ENCODE results near the gene LCN15. TPM values are rescaled to one million over a fixed set of nuclear protein-coding genes. Genes with fewer than 3 reads are reported as not detected.
A peak's percentile ranks its signal among the peaks of the same experiment; 100 is the strongest.
"Not testable (repeated sequence)": the region's sequence is repeated elsewhere in the genome, so short reads cannot be mapped to it uniquely, and the experiment has no call there.

Gene LCN15
- total RNA-seq, 2 experiments from 2014 or later = not detected

DNA sequence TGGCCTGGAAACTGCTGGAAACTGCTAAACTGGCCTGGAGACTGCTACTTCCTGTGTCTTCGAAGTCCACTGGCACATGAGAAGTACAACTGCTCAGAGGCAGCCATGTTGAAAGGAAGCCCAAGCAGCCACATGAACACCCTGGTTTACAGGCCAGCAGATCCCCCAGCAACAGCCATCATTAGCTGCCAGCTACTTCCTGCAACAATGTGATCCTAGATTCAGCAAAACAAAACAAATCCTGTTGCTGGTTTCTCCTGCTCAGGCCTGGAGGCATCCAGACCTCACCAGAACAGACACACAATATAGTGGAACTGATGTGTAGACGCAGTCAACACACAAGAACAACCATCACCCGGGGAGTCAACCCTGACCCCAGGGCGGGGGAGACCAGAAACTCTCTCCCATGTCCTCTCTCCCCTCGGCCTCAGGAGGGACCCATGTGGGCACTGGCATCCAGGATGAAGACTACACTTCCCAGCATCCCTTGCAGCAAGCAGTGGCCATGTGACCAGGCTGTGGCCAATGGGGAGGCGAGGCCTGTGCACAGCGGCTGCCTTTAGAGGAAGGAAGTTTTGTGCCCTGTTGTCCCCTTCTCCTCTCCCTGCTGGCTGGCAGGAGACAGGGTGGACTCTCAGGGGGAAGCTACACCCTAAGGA lies 9.2 kb upstream of the LCN15 start:
- POLR2A ChIA-PET = interaction anchor here (0.7 kb wide), 1 partner anchor 282 kb away, joined by 3 read pairs; no protein-coding TSS in a partner anchor
- Mint-ChIP-seq H3K27ac (no peak overlapping the region), H3K4me3 (no peak overlapping the region), H3K9me3 (ENCODE audit: low read depth) (peaks cover 8% of the 10 kb centered on the region), H3K4me1 (peaks cover 2% of the 10 kb centered on the region), H3K27me3 (peaks cover 3% of the 10 kb centered on the region), H3K36me3 (ENCODE audit: low read depth) (no peaks in the 10 kb centered on the region)
- ATAC-seq (peak; percentile 75), DNase-seq (peak; percentile 58)
- intact Hi-C loops (cut with DNase I, micrococcal nuclease) = no loop called here
- CTCF ChIA-PET = no interaction called here

DNA sequence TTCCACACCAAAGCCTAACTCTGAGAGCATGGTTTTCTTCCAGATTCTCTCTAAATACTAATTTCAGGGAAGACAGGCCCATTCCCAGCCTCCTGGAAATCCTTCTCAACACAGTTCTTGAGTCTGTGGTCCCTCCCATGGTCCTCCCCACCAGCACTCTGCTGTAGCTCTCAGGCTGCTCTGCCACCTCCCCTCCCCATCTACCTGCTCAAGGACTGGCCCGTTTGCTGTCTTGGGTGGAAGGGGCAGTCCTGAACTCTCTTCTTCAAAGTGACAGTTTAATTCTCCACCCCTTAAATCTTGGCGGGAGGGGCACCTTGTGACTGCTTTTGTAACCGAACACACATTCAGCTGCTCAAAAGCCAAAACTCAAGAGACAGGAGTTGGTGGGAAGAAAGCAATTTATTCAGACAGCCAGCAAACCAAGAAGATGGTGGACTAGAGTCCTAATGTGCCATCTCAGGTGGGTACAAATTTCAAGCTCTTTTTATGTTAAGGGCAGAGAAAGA lies 7.6 kb upstream of the LCN15 start:
- Mint-ChIP-seq H3K4me1 (peaks cover 10% of the 10 kb centered on the region), H3K36me3 (ENCODE audit: low read depth) (no peaks in the 10 kb centered on the region), H3K27ac (no peak overlapping the region), H3K27me3 (peaks cover 6% of the 10 kb centered on the region), H3K9me3 (ENCODE audit: low read depth) (peaks cover 8% of the 10 kb centered on the region), H3K4me3 (no peak overlapping the region)
- DNase-seq = no peak
- ATAC-seq = no peak
- intact Hi-C loops (cut with DNase I, micrococcal nuclease) = no loop called here
- POLR2A ChIA-PET = no interaction called here
- CTCF ChIA-PET = interaction anchor here (0.9 to 1.2 kb wide), 3 partner anchors 220 to 275 kb away, joined by 3 read pairs; partner anchors contain the start of gene NPDC1

DNA sequence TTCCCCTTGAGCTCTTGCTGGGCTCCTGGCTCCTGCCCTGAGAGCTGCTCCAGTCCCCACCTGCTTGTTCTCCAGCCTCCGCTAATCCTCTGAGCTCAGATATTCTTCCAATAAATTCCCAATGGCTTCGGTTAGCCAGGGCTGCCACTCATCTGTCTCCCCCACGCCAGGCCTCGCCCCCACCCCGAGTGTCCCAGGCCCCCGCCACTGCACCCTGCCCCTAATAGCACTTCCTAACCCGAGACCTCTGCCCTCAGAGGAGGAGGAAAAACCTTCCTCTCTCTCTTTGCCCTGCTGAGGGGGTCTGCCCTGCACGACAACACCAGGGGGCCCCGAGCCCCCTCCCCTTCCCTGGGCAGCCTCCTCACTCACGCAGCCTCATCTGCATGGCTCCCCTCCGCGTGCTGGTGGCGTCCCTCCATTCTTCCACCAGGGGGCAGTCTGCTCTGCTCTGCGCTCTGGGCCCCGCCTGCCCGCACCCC lies 5.4 kb upstream of the LCN15 start:
- ATAC-seq = peak; percentile 84
- no peaks in the 10 kb centered on the region for H3K36me3 Mint-ChIP-seq (ENCODE audit: low read depth)
- H3K9me3 Mint-ChIP-seq (ENCODE audit: low read depth) = peaks cover 8% of the 10 kb centered on the region
- peak; percentile 82 for DNase-seq
- POLR2A ChIA-PET = interaction anchor here (0.5 to 0.6 kb wide), 2 partner anchors 229 to 277 kb away, joined by 3 to 4 read pairs; no protein-coding TSS in a partner anchor
- intact Hi-C loops (cut with DNase I, micrococcal nuclease) = loop anchor here in 1 of 2 experiments (1.0 kb wide), 1 partner anchor 15 kb away; no protein-coding TSS in a partner anchor
- CTCF ChIA-PET = interaction anchor here (0.6 to 2.8 kb wide), 3 partner anchors 8 to 735 kb away, joined by 3 to 19 read pairs (median 3); no protein-coding TSS in a partner anchor
- peaks cover 19% of the 10 kb centered on the region for H3K4me1 Mint-ChIP-seq
- no peak overlapping the region for H3K27ac Mint-ChIP-seq
- H3K27me3 Mint-ChIP-seq = peaks cover 7% of the 10 kb centered on the region
- no peak overlapping the region for H3K4me3 Mint-ChIP-seq

DNA sequence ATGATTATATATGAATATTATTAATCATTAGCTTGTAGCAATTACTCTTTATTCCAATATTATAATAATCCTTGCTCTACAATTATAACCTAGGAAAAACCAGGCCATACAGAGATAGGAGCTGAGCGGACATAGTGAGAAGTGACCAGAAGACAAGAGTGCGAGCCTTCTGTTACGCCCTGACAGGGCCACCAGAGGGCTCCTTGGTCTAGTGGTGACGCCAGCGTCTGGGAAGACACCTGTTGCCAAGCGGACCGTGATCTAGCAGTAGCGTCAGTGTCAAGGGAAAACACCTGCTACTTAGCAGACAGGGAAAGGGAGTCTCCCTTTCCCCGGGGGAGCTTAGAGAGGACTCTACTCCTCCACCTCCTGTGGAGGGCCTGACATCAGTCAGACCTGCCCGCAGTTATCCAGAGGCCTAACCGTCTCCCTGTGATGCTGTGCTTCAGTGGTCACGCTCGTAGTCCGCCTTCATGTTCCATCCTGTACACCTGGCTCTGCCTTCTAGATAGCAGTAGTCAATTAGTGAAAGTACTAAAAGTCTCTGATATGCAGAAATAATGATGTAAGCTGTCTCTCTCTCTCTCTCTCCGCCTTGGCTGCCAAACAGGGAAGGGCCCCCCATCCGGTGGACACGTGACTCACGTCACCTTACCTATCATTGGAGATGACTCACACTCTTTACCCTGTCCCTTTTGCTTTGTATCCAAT lies 2.2 kb upstream of the LCN15 start:
- Mint-ChIP-seq H3K4me1 (peaks cover 19% of the 10 kb centered on the region), H3K27ac (peak overlapping the region; percentile 44)
- H3K27me3 Mint-ChIP-seq; H3K36me3 Mint-ChIP-seq (ENCODE audit: low read depth); POLR2A ChIA-PET; H3K9me3 Mint-ChIP-seq (ENCODE audit: low read depth); H3K4me3 Mint-ChIP-seq: not testable (repeated sequence)
- ATAC-seq (peak; percentile 53), DNase-seq (peak; percentile 87)
- CTCF ChIA-PET = interaction anchor here (0.7 to 2.8 kb wide), 9 partner anchors 8 to 490 kb away, joined by 3 to 19 read pairs (median 4); partner anchors contain the start of gene LCN8
- intact Hi-C loops (cut with DNase I, micrococcal nuclease) = loop anchor here in 1 of 2 experiments (1.0 kb wide), 2 partner anchors 16 to 18 kb away; no protein-coding TSS in a partner anchor

DNA sequence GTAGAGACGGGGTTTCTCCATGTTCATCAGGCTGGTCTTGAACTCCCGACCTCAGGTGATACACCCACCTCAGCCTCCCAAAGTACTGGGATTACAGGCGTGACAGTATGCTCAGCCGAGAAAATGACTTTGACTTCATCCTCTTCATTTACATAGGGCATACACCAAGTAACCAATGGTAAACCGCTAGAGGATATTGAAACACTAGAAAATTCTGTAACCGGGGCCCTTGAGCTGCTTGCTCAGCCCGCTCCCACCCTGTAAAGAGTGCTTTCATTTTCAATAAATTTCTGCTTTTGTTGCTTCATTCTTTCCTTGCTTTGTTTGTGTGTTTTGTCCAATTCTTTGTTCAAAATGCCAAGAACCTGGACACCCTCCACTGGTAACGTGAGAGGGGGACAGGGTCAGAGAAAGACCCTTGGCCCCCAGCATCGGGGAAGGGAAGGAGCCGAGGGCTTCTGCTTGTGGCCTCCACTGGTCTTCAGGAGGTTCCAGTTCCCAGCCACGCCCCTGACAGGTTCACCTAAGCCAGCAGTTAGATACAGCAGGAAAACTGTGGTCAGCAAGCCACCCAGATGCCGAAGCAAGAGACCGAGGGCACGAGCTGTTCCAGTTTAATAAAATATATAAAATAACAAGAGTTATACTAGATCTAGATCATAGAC lies 1.6 kb upstream of the LCN15 start:
- H3K36me3 Mint-ChIP-seq (ENCODE audit: low read depth); H3K27me3 Mint-ChIP-seq; H3K9me3 Mint-ChIP-seq (ENCODE audit: low read depth); H3K27ac Mint-ChIP-seq; POLR2A ChIA-PET; H3K4me3 Mint-ChIP-seq; ATAC-seq; DNase-seq: not testable (repeated sequence)
- peaks cover 19% of the 10 kb centered on the region for H3K4me1 Mint-ChIP-seq
- CTCF ChIA-PET = interaction anchor here (0.6 to 1.6 kb wide), 7 partner anchors 12 to 318 kb away, joined by 3 to 10 read pairs (median 4); no protein-coding TSS in a partner anchor
- intact Hi-C loops (cut with DNase I, micrococcal nuclease) = loop anchor here in 1 of 2 experiments (1.0 kb wide), 2 partner anchors 16 to 18 kb away; no protein-coding TSS in a partner anchor

DNA sequence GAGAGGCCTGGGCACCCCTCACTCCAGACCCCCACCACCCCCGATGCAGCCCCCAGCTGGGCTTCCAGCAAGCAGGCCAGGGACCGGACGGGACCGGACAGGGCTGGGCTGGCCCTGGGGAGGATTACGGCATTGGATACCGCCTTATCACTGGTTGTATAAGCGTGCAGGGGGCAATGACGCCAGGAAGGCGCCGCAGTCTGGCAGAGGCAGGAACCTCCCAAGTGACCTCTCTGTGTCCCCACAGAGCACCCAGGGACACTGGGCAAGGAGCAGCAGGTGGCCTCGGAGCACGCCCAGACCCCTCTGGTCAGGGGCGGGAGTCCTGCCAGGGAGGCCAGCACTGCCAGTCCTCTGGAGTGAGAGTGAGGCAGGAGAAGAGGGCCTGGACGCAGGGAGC lies 723 bp upstream of the LCN15 start:
- ChIA-PET POLR2A (no interaction called here), CTCF (interaction anchor here (0.6 kb wide), 1 partner anchor 24 kb away, joined by 3 read pairs; no protein-coding TSS in a partner anchor)
- H3K4me3 Mint-ChIP-seq = no peak overlapping the region
- no peaks in the 10 kb centered on the region for H3K9me3 Mint-ChIP-seq (ENCODE audit: low read depth)
- no peaks in the 10 kb centered on the region for H3K36me3 Mint-ChIP-seq (ENCODE audit: low read depth)
- DNase-seq (no peak), ATAC-seq (no peak)
- no peak overlapping the region for H3K27ac Mint-ChIP-seq
- H3K4me1 Mint-ChIP-seq = peaks cover 19% of the 10 kb centered on the region
- intact Hi-C loops (cut with DNase I, micrococcal nuclease) = no loop called here
- peaks cover 9% of the 10 kb centered on the region for H3K27me3 Mint-ChIP-seq

DNA sequence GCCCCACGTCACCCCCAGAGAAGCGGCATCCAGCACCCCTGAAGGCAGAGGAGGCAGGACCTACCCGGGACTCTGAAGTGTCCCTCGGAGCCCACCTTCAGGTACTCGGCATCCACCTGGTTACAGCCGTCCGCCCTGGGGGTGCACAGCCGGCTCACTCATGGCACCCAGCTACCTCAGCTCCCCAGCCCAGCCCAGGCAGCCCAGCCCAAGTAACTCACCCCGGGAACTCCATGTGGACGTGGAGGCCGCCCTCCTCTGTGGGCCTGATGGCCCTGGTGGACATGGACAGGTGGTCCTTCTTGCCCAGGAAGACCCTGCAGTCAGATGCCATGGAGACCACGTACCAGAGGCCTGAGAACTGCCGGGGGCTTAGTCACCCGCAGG lies 676 bp downstream of the LCN15 start:
- Mint-ChIP-seq H3K27me3 (peaks cover 9% of the 10 kb centered on the region), H3K27ac (no peak overlapping the region), H3K4me1 (peaks cover 17% of the 10 kb centered on the region), H3K36me3 (ENCODE audit: low read depth) (no peaks in the 10 kb centered on the region), H3K9me3 (ENCODE audit: low read depth) (no peaks in the 10 kb centered on the region), H3K4me3 (no peak overlapping the region)
- no peak for DNase-seq
- intact Hi-C loops (cut with DNase I, micrococcal nuclease) = no loop called here
- ChIA-PET CTCF (interaction anchor here (0.5 kb wide), 1 partner anchor 29 kb away, joined by 3 read pairs; no protein-coding TSS in a partner anchor), POLR2A (no interaction called here)
- no peak for ATAC-seq

DNA sequence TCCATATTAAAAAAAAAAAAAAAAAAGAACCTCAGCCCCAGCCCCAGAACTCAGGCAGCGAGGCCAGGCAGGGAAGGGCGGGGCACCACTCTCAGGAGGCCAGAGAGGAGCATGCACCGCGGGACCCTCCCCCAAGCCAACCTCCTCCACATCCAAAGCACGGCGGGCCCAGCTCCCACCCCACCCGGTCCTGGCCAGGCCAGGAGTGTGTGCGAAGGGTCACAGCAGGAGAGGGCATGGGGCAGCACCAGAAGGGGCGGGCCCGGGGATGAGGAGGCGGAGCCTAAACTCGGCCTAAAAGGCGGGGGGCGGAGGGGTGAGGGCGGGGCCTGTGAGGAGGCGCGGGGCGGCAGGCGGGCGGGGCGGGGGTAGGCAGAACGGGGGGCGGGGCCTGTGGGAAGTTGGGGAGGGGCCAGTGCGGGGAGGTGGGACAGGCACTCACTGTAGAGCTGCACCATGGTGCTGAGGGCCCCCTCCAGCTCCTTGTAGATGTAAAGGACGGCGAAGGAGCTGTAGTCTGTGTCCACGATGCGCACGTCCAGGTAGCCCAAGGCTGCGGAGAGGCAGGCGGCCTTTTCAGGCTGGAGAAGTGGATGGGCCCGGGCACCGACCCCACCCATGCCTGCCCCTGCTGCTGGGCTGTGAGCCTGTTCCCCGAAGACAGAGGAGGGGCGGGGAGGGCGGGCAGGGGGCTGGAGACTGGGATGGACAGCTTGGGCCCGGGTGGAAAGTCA lies 1.2 kb downstream of the LCN15 start:
- Mint-ChIP-seq H3K27ac (no peak overlapping the region), H3K27me3 (peaks cover 9% of the 10 kb centered on the region)
- peak; percentile 26 for ATAC-seq

DNA sequence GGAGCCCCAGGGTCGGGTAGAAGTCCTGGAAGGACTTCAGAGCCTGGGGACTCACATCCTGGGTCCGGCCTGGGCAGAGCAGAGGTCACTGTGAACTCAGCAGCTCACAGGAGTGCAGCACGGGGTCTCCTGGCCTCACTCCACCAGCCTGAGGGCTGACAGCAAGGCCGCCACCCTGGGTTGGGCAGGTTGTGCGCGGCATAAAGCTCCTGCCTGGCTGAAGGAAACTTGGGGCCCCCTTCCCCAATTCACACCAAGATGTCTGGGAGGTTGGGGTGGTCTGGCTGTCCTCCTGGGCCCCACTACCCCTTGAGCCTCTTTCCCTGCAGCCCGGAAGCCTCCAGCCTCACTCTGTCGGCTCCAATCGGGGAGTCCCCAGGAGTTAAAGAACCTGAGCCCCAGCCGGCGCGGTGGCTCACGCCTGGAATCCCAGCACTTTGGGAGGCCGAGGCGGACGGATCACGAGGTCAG lies 2.1 kb downstream of the LCN15 start:
- no peak for ATAC-seq
- POLR2A ChIA-PET = no interaction called here
- CTCF ChIA-PET = no interaction called here

More for the DNA sequence above, 1.2 kb downstream of the LCN15 start:
- Mint-ChIP-seq H3K4me3 (no peak overlapping the region), H3K4me1 (peaks cover 17% of the 10 kb centered on the region), H3K36me3 (ENCODE audit: low read depth) (no peaks in the 10 kb centered on the region), H3K9me3 (ENCODE audit: low read depth) (no peaks in the 10 kb centered on the region)
- intact Hi-C loops (cut with DNase I, micrococcal nuclease) = no loop called here
- CTCF ChIA-PET = no interaction called here
- POLR2A ChIA-PET = no interaction called here
- DNase-seq = peak; percentile 77

DNA sequence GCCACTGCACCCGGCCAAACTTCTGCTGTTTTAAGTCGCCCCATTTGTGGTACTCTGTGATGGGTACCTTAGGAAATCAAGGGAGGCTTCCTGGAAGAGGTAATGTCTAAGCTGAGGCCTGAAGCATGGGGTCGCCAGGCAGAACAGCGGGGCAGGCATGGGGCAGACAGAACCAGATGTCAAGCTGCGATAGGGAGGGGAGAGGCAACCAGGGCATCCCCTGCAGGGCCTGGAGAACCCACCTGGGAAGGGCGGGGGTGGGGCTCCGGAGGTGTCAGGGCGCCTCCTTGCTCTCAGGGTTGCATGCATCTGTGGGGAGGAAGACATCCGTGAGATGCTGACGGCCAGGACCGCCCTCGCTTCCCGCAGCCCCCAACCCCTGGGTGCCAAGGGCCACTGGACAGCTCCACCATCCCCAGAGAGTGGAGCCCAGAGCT lies 2.8 kb downstream of the LCN15 start:
- H3K4me1 Mint-ChIP-seq = peaks cover 5% of the 10 kb centered on the region
- CTCF ChIA-PET = no interaction called here
- no peaks in the 10 kb centered on the region for H3K36me3 Mint-ChIP-seq (ENCODE audit: low read depth)
- H3K27ac Mint-ChIP-seq = no peak overlapping the region
- H3K27me3 Mint-ChIP-seq = peaks cover 2% of the 10 kb centered on the region
- no peaks in the 10 kb centered on the region for H3K9me3 Mint-ChIP-seq (ENCODE audit: low read depth)
- no peak for DNase-seq
- H3K4me3 Mint-ChIP-seq = no peak overlapping the region
- ATAC-seq = no peak
- POLR2A ChIA-PET = interaction anchor here (0.6 kb wide), 1 partner anchor 10 kb away, joined by 3 read pairs; no protein-coding TSS in a partner anchor
- intact Hi-C loops (cut with DNase I, micrococcal nuclease) = no loop called here

More for the DNA sequence above, 2.1 kb downstream of the LCN15 start:
- H3K27me3 Mint-ChIP-seq = peaks cover 6% of the 10 kb centered on the region
- H3K4me1 Mint-ChIP-seq = peaks cover 12% of the 10 kb centered on the region
- H3K4me3 Mint-ChIP-seq = no peak overlapping the region
- DNase-seq = no peak
- no peak overlapping the region for H3K27ac Mint-ChIP-seq
- intact Hi-C loops (cut with DNase I, micrococcal nuclease) = no loop called here
- H3K9me3 Mint-ChIP-seq (ENCODE audit: low read depth) = no peaks in the 10 kb centered on the region
- no peaks in the 10 kb centered on the region for H3K36me3 Mint-ChIP-seq (ENCODE audit: low read depth)

Data from activated CD4-positive, alpha-beta T cell treated with anti-CD3 and anti-CD28 coated beads for 36 hours (primary cell).